SK-N-SH treated with all-trans-retinoic acid at 6 μM for 48 hours (cell line): ENCODE measurements around the gene ABCF3.

Source experiments
- ATAC-seq: fragments of 200-7000 bp; cut with Tn5 transposase; 3 replicates; pipeline ENCODE4 v1.9.1; 2020; ENCODE audit warnings: mild to moderate bottlenecking, moderate library complexity
- ARNTL ChIP-seq: fragments of 450-650 bp; formaldehyde crosslinking; IDR thresholded peaks from 2 replicates; pipeline ENCODE4 v1.5.0; 2020; ENCODE audit warnings: low read depth, mild to moderate bottlenecking, moderate library complexity, borderline replicate concordance
- BACH2 ChIP-seq: fragments of 250-450 bp; sonication (Bioruptor Pico); IDR thresholded peaks from 2 replicates; pipeline ENCODE4 v1.9.0; 2021; ENCODE audit warnings: mild to moderate bottlenecking, borderline replicate concordance
- CREB5 ChIP-seq: fragments of 250-450 bp; sonication (Bioruptor Pico); IDR thresholded peaks from 2 replicates; pipeline ENCODE4 v1.5.1; 2020; ENCODE audit warnings: low read depth, mild to moderate bottlenecking, moderate library complexity
- CSDC2 ChIP-seq: fragments of 250-450 bp; sonication (Bioruptor Pico); IDR thresholded peaks from 2 replicates; pipeline ENCODE4 v1.5.0; 2020; ENCODE audit warnings: mild to moderate bottlenecking, moderate library complexity
- CSRNP3 ChIP-seq: fragments of 250-450 bp; sonication (Bioruptor Pico); IDR thresholded peaks from 2 replicates; pipeline ENCODE4 v1.5.1; 2021; ENCODE audit warnings: mild to moderate bottlenecking, moderate library complexity
- ESRRG ChIP-seq: fragments of 250-450 bp; sonication (Bioruptor Pico); IDR thresholded peaks from 2 replicates; pipeline ENCODE4 v1.6.1; 2021; ENCODE audit warnings: mild to moderate bottlenecking
- GLIS3 ChIP-seq: fragments of 250-450 bp; sonication (Bioruptor Pico); IDR thresholded peaks from 2 replicates; pipeline ENCODE4 v1.5.0; 2020; ENCODE audit warnings: mild to moderate bottlenecking, moderate library complexity
- ISL1 ChIP-seq: fragments of 250-450 bp; sonication (Bioruptor Pico); IDR thresholded peaks from 2 replicates; pipeline ENCODE4 v2.1.2; 2022; ENCODE audit warnings: mild to moderate bottlenecking, moderate library complexity
- OSR1 ChIP-seq: fragments of 250-450 bp; sonication (Bioruptor Pico); IDR thresholded peaks from 2 replicates; pipeline ENCODE4 v1.8.0; 2022; ENCODE audit warnings: moderate library complexity, mild to moderate bottlenecking, inconsistent platforms
- PATZ1 ChIP-seq: fragments of 250-450 bp; sonication (Bioruptor Pico); IDR thresholded peaks from 2 replicates; pipeline ENCODE4 v1.8.0; 2020; ENCODE audit warnings: mild to moderate bottlenecking, moderate library complexity, borderline replicate concordance
- POU6F1 ChIP-seq: fragments of 250-450 bp; sonication (Bioruptor Pico); IDR thresholded peaks from 2 replicates; pipeline ENCODE4 v1.8.0; 2021; ENCODE audit warnings: low read depth, mild to moderate bottlenecking, moderate library complexity, borderline replicate concordance
- PPARA ChIP-seq: fragments of 250-450 bp; sonication (Bioruptor Pico); IDR thresholded peaks from 2 replicates; pipeline ENCODE4 v1.5.0; 2020; ENCODE audit warnings: mild to moderate bottlenecking, borderline replicate concordance
- RARB ChIP-seq: fragments of 250-450 bp; sonication (Bioruptor Pico); IDR thresholded peaks from 2 replicates; pipeline ENCODE4 v1.8.0; 2021; ENCODE audit warnings: mild to moderate bottlenecking, moderate library complexity
- SNAI2 ChIP-seq: fragments of 250-450 bp; sonication (Bioruptor Pico); IDR thresholded peaks from 2 replicates; pipeline ENCODE4 v1.5.0; 2020; ENCODE audit warnings: mild to moderate bottlenecking, moderate library complexity
- TCF4 ChIP-seq: fragments of 250-450 bp; sonication (Bioruptor Pico); IDR thresholded peaks from 2 replicates; pipeline ENCODE4 v1.8.0; 2021; ENCODE audit warnings: mild to moderate bottlenecking, moderate library complexity, borderline replicate concordance
- TOX ChIP-seq: fragments of 250-450 bp; sonication (Bioruptor Pico); IDR thresholded peaks from 2 replicates; pipeline ENCODE4 v1.8.0; 2021; ENCODE audit warnings: mild to moderate bottlenecking, moderate library complexity, borderline replicate concordance
- TSHZ2 ChIP-seq: fragments of 250-450 bp; sonication (Bioruptor Pico); IDR thresholded peaks from 2 replicates; pipeline ENCODE4 v1.5.0; 2020; ENCODE audit warnings: mild to moderate bottlenecking, moderate library complexity
- ZC3H10 ChIP-seq: fragments of 250-450 bp; sonication (Bioruptor Pico); IDR thresholded peaks from 2 replicates; pipeline ENCODE4 v1.5.1; 2021; ENCODE audit warnings: mild to moderate bottlenecking, moderate library complexity
- ZFP3 ChIP-seq: fragments of 250-450 bp; sonication (Bioruptor Pico); IDR thresholded peaks from 2 replicates; pipeline ENCODE4 v1.5.0; 2020; ENCODE audit warnings: mild to moderate bottlenecking, moderate library complexity
- ZFP30 ChIP-seq: fragments of 450-650 bp; formaldehyde crosslinking; IDR thresholded peaks from 2 replicates; pipeline ENCODE4 v1.5.0; 2022; ENCODE audit warnings: mild to moderate bottlenecking, moderate library complexity
- ZNF565 ChIP-seq: fragments of 450-650 bp; formaldehyde crosslinking; conservative IDR thresholded peaks from 2 replicates; pipeline ENCODE4 v1.5.0; 2020; ENCODE audit warnings: low read depth, mild to moderate bottlenecking, moderate library complexity
- ZNF70 ChIP-seq: fragments of 450-650 bp; formaldehyde crosslinking; IDR thresholded peaks from 2 replicates; pipeline ENCODE4 v1.5.0; 2020; ENCODE audit warnings: mild to moderate bottlenecking, moderate library complexity
- ZNF8 ChIP-seq: fragments of 450-650 bp; formaldehyde crosslinking; IDR thresholded peaks from 2 replicates; pipeline ENCODE4 v1.5.0; 2020; ENCODE audit warnings: mild to moderate bottlenecking, moderate library complexity

The ABCF3 gene

GRCh38 chr3:184211297-184211696 is 25.3 kb downstream of the ABCF3 start (continued):
- TF ChIP-seq PPARA (no peak), ZFP3 (CRISPR knock-in tag) (0 out of 2 replicates have a peak, but pooled peaks have one; percentile 49), TCF4 (peak; percentile 99), TSHZ2 (peak; percentile 97), ARNTL (CRISPR knock-in tag) (no peak), ISL1 (CRISPR knock-in tag) (peak; percentile 90), BACH2 (CRISPR knock-in tag) (no peak), TOX (no peak), OSR1 (no peak)

- TF ChIP-seq TCF4, result no peak; the same call in 1 of the 2 replicates
- no peak for TF ChIP-seq ZFP3 (CRISPR knock-in tag)
- TF ChIP-seq CSRNP3, result no peak
- TF ChIP-seq POU6F1 (CRISPR knock-in tag), result no peak
- TF ChIP-seq PPARA, result no peak
- TF ChIP-seq ESRRG (CRISPR knock-in tag), result no peak
- no peak for TF ChIP-seq ISL1 (CRISPR knock-in tag)
- no peak for TF ChIP-seq BACH2 (CRISPR knock-in tag)
- no peak for TF ChIP-seq PATZ1 (CRISPR knock-in tag)
- TF ChIP-seq OSR1, result no peak
- no peak for TF ChIP-seq CSDC2
- TF ChIP-seq ZNF8 (CRISPR knock-in tag), result no peak
- TF ChIP-seq ZC3H10, result no peak
- no peak for TF ChIP-seq CREB5 (CRISPR knock-in tag)
- TF ChIP-seq ZFP30 (CRISPR knock-in tag), result no peak
- TF ChIP-seq, all 23 proteins: peak for 0
- ATAC-seq, result peak; percentile 55; the same call in 1 of the 3 replicates
Observed at GRCh38 chr3:184211718-184212117, 25.7 kb downstream of the ABCF3 start.

GRCh38 chr3:184218814-184219213 is 32.8 kb downstream of the ABCF3 start:
- no peak for ATAC-seq
- TF ChIP-seq OSR1, result no peak
- TF ChIP-seq GLIS3, result no peak
- TF ChIP-seq ZC3H10, result no peak
- no peak for TF ChIP-seq ZFP30 (CRISPR knock-in tag)
- no peak for TF ChIP-seq CREB5 (CRISPR knock-in tag)
- TF ChIP-seq RARB (CRISPR knock-in tag), result no peak
- no peak for TF ChIP-seq ISL1 (CRISPR knock-in tag)
- no peak for TF ChIP-seq TOX
- no peak for TF ChIP-seq ESRRG (CRISPR knock-in tag)
- no peak for TF ChIP-seq ZNF565
- TF ChIP-seq ARNTL (CRISPR knock-in tag), result no peak
- no peak for TF ChIP-seq SNAI2
- no peak for TF ChIP-seq ZNF70 (CRISPR knock-in tag)
- no peak for TF ChIP-seq BACH2 (CRISPR knock-in tag)
- TF ChIP-seq TSHZ2, result no peak
- no peak for TF ChIP-seq PPARA
